Lung (tissue), 12 donors: ENCODE data around the gene DESI1. TPM values are rescaled to one million over a fixed set of nuclear protein-coding genes. Genes with fewer than 3 reads are reported as not detected.

Source experiments
- ATAC-seq: fragments of 200-7000 bp; cut with Tn5 transposase; one replicate; pipeline ENCODE4 v1.9.1; 2020; ENCODE audit warnings: moderate number of reproducible peaks; ENCODE audit not compliant: insufficient read depth, low FRiP score
- DNase-seq, 3 donors: peaks; one replicate each; pipeline ENCODE4 v3.0.0-alpha.2; 2013 to 2017
- H3K27ac ChIP-seq, 2 donors: one replicate each; pipeline ENCODE4 v1.5.1; 2013; ENCODE audit warnings: mild to moderate bottlenecking in 2 of 2, moderate library complexity in 2 of 2, control low read depth in 1 of 2, inconsistent platforms in 1 of 2, low read depth in 1 of 2, low read length in 1 of 2
- H3K27me3 ChIP-seq, 3 donors: one replicate each; pipeline ENCODE4 v1.5.1; 2013; ENCODE audit warnings: low read length in 2 of 3; ENCODE audit not compliant: control insufficient read depth in 3 of 3, insufficient read depth in 3 of 3
- H3K36me3 ChIP-seq, 4 donors: one replicate each; pipeline ENCODE4 v1.5.1; 2013; ENCODE audit warnings: low read length in 4 of 4, mild to moderate bottlenecking in 1 of 4, moderate library complexity in 1 of 4; ENCODE audit not compliant: control insufficient read depth in 4 of 4, insufficient read depth in 4 of 4
- H3K4me1 ChIP-seq, 5 donors: one replicate each; pipeline ENCODE4 v1.5.1; 2013; ENCODE audit warnings: low read length in 5 of 5, mild to moderate bottlenecking in 2 of 5, moderate library complexity in 1 of 5; ENCODE audit not compliant: control insufficient read depth in 5 of 5, insufficient read depth in 5 of 5
- H3K4me3 ChIP-seq: one replicate; pipeline ENCODE4 v1.5.1; 2013; ENCODE audit warnings: mild to moderate bottlenecking, control low read depth, moderate library complexity
- H3K9ac ChIP-seq, 2 donors: one replicate each; pipeline ENCODE4 v1.5.1; 2013; ENCODE audit warnings: low read length in 2 of 2, control low read depth in 1 of 2; ENCODE audit not compliant: insufficient read depth in 1 of 2
- H3K9me3 ChIP-seq, 4 donors: one replicate each; pipeline ENCODE4 v1.5.1; 2013; ENCODE audit warnings: low read length in 3 of 4, mild to moderate bottlenecking in 1 of 4, moderate library complexity in 1 of 4; ENCODE audit not compliant: control insufficient read depth in 4 of 4, insufficient read depth in 3 of 4
- CTCF ChIP-seq: IDR thresholded peaks from 2 replicates; pipeline ENCODE4 v1.5.1; 2012; ENCODE audit warnings: mild to moderate bottlenecking; ENCODE audit errors: control extremely low read depth, extremely low read depth
- WGBS, 2 donors: extraction: QIAGEN DNeasy Blood & Tissue Kit; methylation state at CpG; one replicate each; pipeline ENCODE4 v1.1.7; 2013; 5-methylcytosine and 5-hydroxymethylcytosine counted together
- polyA plus RNA-seq, 2 donors: library from polyadenylated mRNA; stranded (reverse); fragments of 200-250 nt; gene quantifications; one replicate each; pipeline ENCODE4 v1.2.1, GENCODE V29; 2013
- total RNA-seq, 2 donors: library from RNA; depleted of rRNA in 1 of 2; stranded (reverse); fragments of >200 nt in 1 of 2; gene quantifications; one replicate each; pipeline ENCODE4 v1.2.1, GENCODE V29; 2014 to 2021
- donor health status: control.
- donor health status: control.
- donor health status: Bipolar disorder and iron deficiency.
- donor health status: healthy.
- donor health status: DM: yes; HTN: yes; CAD: no.

The DESI1 gene
- total and polyA plus RNA-seq, 4 donors, result 13.6 to 42.7 (median 30.6) TPM

GRCh38 chr22:41603873-41604332 is 16.9 kb downstream of the DESI1 start:
- Histone ChIP-seq H3K4me3 (no peak overlapping the region), H3K9ac (no peak overlapping the region), H3K4me1 (peaks cover 0 to under 1% (median 0%) of the 10 kb centered on the region in 5 donors), H3K9me3 (no peaks in the 10 kb centered on the region), H3K27ac (no peak overlapping the region), H3K36me3 (peaks cover 13 to 35% (median 29%) of the 10 kb centered on the region in 4 donors), H3K27me3 (no peaks in the 10 kb centered on the region)
- ATAC-seq, result no peak
- TF ChIP-seq CTCF, result no peak
- 62 to 67% methylated on average over 3 to 4 of the region's 4 CpGs for WGBS, 2 donors
- DNase-seq, result no peak

- Histone ChIP-seq H3K9me3 (no peaks in the 10 kb centered on the region), H3K4me3 (no peak overlapping the region), H3K27ac (no peak overlapping the region), H3K27me3 (no peaks in the 10 kb centered on the region), H3K36me3 (peaks cover 10 to 31% (median 18%) of the 10 kb centered on the region in 4 donors), H3K9ac (no peak overlapping the region), H3K4me1 (no peaks in the 10 kb centered on the region)
- TF ChIP-seq CTCF, result no peak
- DNase-seq (no peak), ATAC-seq (no peak)
- 95 to 96% methylated on average over 7 to 8 of the region's 8 CpGs for WGBS, 2 donors
Observed at GRCh38 chr22:41600976-41601375, 19.9 kb downstream of the DESI1 start.

- no peaks in the 10 kb centered on the region for H3K27me3 ChIP-seq
- ATAC-seq, result no peak
- H3K4me3 ChIP-seq, result no peak overlapping the region
- peaks cover 7 to 23% (median 12%) of the 10 kb centered on the region in 4 donors for H3K36me3 ChIP-seq
- peaks cover 0 to 7% (median 0%) of the 10 kb centered on the region in 5 donors for H3K4me1 ChIP-seq
- no peak overlapping the region for H3K9ac ChIP-seq
- H3K9me3 ChIP-seq, result no peaks in the 10 kb centered on the region
- no peak overlapping the region for H3K27ac ChIP-seq
- 89 to 93% methylated on average over 8 of the region's 8 CpGs for WGBS, 2 donors
- TF ChIP-seq CTCF, result no peak
- no peak for DNase-seq
Observed at GRCh38 chr22:41598891-41599635, 21.8 kb downstream of the DESI1 start.
